ENCODE measurements around the gene ZNF74. TPM values are rescaled to one million over a fixed set of nuclear protein-coding genes. Genes with fewer than 3 reads are reported as not detected.
"Not testable (repeated sequence)": the region's sequence is repeated elsewhere in the genome, so short reads cannot be mapped to it uniquely, and the experiment has no call there.

Gene ZNF74
- total RNA-seq, 1 donor, result 10.8 TPM

DNA sequence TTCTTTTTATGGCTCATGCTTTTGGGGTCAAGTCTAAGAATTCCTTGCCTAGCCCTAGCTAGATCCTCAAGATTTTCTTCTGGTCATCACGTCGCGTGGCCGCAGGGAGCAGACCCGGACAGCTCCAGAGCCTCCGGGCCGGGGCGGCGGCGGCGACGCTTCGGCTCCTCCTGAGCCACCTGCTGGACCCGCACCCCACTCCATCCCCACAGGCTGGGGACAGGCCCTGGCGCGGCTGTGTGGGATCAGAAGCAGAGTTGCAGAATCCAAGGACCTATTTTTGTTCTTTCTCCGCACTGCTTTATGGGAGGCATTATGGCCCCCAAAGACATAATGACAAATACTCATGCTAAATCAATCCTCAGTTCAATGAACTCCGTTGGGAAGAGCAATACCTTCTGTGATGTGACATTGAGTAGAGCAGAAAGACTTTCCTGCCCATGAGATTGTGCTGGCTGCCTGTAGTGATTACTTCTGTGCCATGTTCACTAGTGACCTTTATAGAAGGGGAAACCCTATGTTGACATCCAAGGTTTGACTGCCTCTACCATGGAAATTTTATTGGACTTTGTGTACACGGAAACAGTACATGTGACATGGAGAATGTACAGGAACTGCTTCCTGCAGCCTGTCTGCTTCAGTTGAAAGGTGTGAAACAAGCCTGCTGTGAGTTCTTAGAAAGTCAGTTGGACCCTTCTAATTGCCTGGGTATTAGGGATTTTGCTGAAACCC is 56.0 kb downstream of the ZNF74 start:
- DNase-seq (ENCODE audit: low read depth), result no peak
- no peak overlapping the region for H3K4me3 ChIP-seq (ENCODE audit: low read depth, low read length)
- TF ChIP-seq, protein P1, sequence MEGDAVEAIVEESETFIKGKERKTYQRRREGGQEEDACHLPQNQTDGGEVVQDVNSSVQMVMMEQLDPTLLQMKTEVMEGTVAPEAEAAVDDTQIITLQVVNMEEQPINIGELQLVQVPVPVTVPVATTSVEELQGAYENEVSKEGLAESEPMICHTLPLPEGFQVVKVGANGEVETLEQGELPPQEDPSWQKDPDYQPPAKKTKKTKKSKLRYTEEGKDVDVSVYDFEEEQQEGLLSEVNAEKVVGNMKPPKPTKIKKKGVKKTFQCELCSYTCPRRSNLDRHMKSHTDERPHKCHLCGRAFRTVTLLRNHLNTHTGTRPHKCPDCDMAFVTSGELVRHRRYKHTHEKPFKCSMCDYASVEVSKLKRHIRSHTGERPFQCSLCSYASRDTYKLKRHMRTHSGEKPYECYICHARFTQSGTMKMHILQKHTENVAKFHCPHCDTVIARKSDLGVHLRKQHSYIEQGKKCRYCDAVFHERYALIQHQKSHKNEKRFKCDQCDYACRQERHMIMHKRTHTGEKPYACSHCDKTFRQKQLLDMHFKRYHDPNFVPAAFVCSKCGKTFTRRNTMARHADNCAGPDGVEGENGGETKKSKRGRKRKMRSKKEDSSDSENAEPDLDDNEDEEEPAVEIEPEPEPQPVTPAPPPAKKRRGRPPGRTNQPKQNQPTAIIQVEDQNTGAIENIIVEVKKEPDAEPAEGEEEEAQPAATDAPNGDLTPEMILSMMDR (IDR thresholded peaks at IDR 0.05; ENCODE audit: insufficient read depth, low read depth, low read length), result no peak

DNA sequence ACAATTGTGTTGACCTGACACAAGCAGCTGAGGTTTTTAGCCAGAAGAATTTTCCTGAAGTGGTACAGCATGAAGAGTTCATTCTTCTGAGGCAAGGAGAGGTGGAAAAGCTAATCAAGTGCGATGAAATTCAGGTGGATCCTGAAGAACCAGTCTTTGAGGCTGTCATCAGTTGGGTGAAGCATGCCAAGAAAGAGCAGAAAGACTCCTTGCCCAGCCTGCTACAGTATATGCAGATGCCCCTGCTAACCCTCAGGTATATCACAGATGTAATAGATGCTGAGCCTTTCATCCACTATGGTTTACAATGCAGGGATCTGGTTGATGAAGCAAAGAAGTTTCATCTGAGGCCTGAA is 56.6 kb downstream of the ZNF74 start:
- DNase-seq (ENCODE audit: low read depth), result no peak
- TF ChIP-seq, protein P1 (IDR thresholded peaks at IDR 0.05; ENCODE audit: insufficient read depth, low read depth, low read length), result no peak

DNA sequence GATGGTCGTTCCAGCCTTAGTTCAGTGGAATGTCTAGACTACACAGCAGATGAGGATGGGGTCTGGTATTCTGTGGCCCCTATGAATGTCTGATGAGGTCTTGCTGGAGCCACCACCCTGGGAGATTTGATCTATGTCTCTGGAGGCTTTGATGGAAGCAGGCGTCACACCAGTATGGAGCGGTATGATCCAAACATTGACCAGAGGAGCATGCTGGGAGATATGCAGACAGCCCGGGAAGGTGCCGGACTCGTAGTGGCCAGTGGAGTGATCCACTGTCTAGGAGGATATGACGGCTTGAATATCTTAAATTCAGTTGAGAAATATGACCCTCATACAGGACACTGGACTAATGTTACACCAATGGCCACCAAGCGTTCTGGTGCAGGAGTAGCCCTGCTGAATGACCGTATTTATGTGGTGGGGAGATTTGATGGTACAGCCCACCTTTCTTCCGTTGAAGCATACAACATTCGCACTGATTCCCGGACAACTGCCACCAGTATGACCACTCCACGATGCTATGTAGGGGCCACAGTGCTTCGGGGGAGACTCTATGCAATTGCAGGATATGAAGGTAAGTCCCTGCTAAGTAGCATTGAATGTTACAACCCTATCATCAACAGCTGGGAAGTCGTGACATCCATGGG is 57.3 kb downstream of the ZNF74 start:
- not testable (repeated sequence) for DNase-seq (ENCODE audit: low read depth); H3K4me3 ChIP-seq (ENCODE audit: low read depth, low read length)

More for the DNA sequence above, 56.6 kb downstream of the ZNF74 start:
- no peak overlapping the region for H3K4me3 ChIP-seq (ENCODE audit: low read depth, low read length)

DNA sequence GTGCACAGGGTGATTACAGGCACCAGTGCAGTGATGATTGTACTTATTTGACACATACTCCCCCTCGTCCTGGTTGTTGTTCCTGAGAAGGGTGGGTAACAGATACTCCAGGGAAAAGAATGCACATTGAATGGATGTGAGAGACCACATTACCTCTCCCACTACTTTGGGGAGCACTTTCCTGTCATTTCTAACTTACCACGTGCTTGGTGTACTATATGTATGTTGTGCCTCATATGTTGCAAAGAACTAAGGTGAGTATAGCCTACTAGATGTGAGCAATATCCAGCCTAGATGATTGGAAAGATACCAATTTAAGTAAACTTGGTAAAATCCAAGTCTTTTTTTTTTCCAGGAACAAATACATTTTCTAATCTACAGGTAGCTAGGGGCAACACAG is 58.0 kb downstream of the ZNF74 start:
- DNase-seq (ENCODE audit: low read depth), result no peak
- TF ChIP-seq, protein P1 (IDR thresholded peaks at IDR 0.05; ENCODE audit: insufficient read depth, low read depth, low read length), result no peak
- no peak overlapping the region for H3K4me3 ChIP-seq (ENCODE audit: low read depth, low read length)

DNA sequence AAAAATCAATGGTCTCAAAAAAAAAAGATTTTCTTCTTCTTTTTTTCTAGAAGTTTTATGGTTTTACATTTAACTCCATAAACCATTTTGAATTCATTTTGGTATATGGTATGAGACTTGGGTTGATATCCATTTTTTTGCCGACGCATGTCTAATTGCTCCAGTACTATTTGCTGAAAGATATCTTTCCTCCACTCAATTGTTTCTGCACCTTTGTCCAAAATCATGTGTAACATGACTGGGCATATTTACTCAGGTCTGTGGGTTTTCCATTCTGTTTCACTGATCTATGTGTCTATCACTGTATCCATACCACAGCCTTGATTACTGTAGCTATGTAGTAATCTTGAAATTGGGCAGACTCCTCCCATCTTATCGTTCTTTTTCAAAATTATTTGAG is 59.3 kb downstream of the ZNF74 start:
- TF ChIP-seq, protein P1 (IDR thresholded peaks at IDR 0.05; ENCODE audit: insufficient read depth, low read depth, low read length), result no peak
- H3K4me3 ChIP-seq (ENCODE audit: low read depth, low read length), result no peak overlapping the region
- DNase-seq (ENCODE audit: low read depth), result no peak

DNA sequence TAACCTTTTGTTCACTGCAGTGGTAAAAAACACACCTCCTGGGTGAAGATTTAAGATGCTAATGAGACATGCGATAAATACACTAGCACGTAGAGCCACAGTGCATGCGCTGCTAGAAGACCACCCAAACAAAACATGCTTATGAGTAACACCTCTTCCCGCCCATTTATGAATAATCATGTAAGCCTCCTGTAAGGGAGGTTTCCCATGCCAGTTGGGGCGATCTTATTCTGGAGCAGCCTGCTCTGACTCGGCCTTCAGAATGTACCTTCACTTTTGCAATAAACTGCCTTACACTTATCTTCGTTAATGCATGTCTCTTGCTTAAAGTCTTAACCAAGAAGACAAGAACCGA is 61.7 kb downstream of the ZNF74 start:
- no peak overlapping the region for H3K4me3 ChIP-seq (ENCODE audit: low read depth, low read length)
- TF ChIP-seq, protein P1 (IDR thresholded peaks at IDR 0.05; ENCODE audit: insufficient read depth, low read depth, low read length), result no peak

DNA sequence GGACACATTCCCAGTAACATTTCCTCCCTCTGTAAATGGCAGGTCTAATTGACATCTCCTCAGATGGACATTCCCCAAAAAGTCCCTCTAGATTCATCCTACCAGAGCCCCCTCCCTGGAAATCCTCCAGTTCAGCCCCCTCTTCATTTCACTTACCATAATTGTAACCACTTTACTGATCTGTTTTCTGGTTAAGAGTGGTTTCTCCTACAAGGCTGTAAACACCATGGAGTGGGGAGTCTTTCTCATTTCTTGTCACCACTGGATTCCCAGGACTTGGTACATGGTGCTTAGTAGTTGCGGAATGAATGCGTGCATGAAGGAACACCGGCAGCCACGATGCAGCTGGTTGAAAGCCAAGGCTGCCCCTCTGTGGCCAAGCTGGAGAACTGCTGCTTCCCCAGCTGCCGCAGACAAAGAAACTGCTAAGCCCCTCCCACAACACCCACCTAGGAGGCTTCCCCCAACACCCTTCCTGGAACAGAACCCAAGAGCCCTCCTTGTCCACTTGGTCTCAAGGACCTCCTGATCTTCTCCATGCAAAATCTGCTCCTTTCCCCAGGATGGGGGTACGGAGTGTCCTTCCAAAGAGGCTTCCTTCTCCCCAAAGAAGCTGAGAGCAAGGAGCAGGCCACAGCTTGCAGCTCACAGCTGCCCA is 62.2 kb downstream of the ZNF74 start:
- peak; percentile 84 for DNase-seq (ENCODE audit: low read depth)
- TF ChIP-seq, protein P1 (IDR thresholded peaks at IDR 0.05; ENCODE audit: insufficient read depth, low read depth, low read length), result peak; percentile 98
- H3K4me3 ChIP-seq (ENCODE audit: low read depth, low read length), result no peak overlapping the region

More for the DNA sequence above, 61.7 kb downstream of the ZNF74 start:
- no peak for DNase-seq (ENCODE audit: low read depth)

Measured in fibroblast of villous mesenchyme (primary cell).